ENCODE data around the gene ACOT4. TPM values are rescaled to one million over a fixed set of nuclear protein-coding genes. Genes with fewer than 3 reads are reported as not detected.

Gene ACOT4
- total RNA-seq, 1 experiment from 2014 or later, result 1.1 TPM

DNA sequence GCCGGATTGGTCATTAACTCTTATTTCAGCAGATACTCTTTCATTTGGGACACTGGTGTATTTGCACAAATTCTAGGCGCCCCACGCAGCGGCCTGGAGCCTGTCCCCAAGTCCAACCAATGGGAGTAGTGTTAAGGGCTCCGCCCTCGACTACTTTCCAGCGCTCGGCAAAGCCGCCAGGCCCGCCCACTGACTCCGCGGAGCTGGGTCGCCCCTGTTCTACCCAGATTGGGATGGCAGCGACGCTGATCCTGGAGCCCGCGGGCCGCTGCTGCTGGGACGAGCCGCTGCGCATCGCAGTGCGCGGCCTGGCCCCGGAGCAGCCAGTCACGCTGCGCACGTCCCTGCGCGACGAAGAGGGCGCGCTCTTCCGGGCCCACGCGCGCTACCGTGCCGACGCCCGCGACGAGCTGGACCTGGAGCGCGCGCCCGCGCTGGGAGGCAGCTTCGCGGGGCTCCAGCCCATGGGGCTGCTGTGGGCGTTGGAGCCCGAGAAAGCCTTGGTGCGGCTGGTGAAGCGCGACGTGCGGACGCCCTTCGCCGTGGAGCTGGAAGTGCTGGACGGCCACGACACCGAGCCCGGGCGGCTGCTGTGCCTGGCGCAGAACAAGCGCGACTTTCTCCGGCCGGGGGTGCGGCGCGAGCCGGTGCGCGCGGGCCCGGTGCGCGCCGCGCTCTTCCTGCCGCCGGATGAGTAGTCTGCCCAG, 20.8 kb downstream of the ACOT4 start, which contains the start of gene ACOT6:
Gene ACOT6, plus strand, starts transcription at position 179 of the 707 bp plus-strand sequence. Its CDS starts 55 bp downstream, at position 234.
- CTCF ChIA-PET, result interaction anchor here (0.9 to 1.1 kb wide), 3 partner anchors 10 to 104 kb away, joined by 3 to 4 read pairs (median 3); no protein-coding TSS in a partner anchor
- H3K9me3 Mint-ChIP-seq (ENCODE audit: low read depth, unreplicated experiment), result no peaks in the 10 kb centered on the region
- no peaks in the 10 kb centered on the region for H3K4me1 Mint-ChIP-seq (ENCODE audit: low read depth, unreplicated experiment)
- H3K36me3 Mint-ChIP-seq (ENCODE audit: insufficient read depth, unreplicated experiment), result peaks cover 18% of the 10 kb centered on the region
- no peak within 1 kb of the TSS for H3K27ac Mint-ChIP-seq (ENCODE audit: unreplicated experiment)
- peak within 1 kb of the TSS; percentile 70 for H3K4me3 Mint-ChIP-seq (ENCODE audit: low read depth, unreplicated experiment)
- BruUV-seq (replicated peaks), result no TSS peak
- TF ChIP-seq, protein P1, sequence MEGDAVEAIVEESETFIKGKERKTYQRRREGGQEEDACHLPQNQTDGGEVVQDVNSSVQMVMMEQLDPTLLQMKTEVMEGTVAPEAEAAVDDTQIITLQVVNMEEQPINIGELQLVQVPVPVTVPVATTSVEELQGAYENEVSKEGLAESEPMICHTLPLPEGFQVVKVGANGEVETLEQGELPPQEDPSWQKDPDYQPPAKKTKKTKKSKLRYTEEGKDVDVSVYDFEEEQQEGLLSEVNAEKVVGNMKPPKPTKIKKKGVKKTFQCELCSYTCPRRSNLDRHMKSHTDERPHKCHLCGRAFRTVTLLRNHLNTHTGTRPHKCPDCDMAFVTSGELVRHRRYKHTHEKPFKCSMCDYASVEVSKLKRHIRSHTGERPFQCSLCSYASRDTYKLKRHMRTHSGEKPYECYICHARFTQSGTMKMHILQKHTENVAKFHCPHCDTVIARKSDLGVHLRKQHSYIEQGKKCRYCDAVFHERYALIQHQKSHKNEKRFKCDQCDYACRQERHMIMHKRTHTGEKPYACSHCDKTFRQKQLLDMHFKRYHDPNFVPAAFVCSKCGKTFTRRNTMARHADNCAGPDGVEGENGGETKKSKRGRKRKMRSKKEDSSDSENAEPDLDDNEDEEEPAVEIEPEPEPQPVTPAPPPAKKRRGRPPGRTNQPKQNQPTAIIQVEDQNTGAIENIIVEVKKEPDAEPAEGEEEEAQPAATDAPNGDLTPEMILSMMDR (IDR thresholded peaks at IDR 0.05; ENCODE audit: unreplicated experiment), result no peak
- H3K27me3 Mint-ChIP-seq (ENCODE audit: unreplicated experiment), result no peaks in the 10 kb centered on the region
- intact Hi-C loops (cut with micrococcal nuclease; ENCODE audit: unreplicated experiment), result no loop called here
- peak; percentile 77 for DNase-seq

DNA sequence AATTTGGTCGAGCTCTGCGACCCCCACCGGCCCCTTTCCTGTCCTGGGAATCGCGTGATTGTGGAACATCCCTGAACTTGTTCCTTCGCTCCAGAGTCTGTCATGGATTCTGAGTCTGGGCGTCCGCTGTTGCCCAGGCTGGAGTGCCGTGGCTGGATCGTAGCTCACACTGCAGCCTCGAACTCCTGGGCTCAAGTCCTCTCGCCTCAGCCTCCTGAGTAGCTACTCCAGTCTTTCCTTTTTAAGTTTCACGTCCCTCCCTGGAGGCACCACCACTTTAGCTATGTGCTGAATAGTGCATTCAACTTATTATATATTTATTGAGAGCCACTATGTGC, 21.3 kb downstream of the ACOT4 start:
- peak overlapping the region; percentile 70 for H3K4me3 Mint-ChIP-seq (ENCODE audit: low read depth, unreplicated experiment)
- TF ChIP-seq, protein P1 (IDR thresholded peaks at IDR 0.05; ENCODE audit: unreplicated experiment), result no peak
- no peaks in the 10 kb centered on the region for H3K9me3 Mint-ChIP-seq (ENCODE audit: low read depth, unreplicated experiment)
- H3K36me3 Mint-ChIP-seq (ENCODE audit: insufficient read depth, unreplicated experiment), result peaks cover 18% of the 10 kb centered on the region
- no peak for DNase-seq
- intact Hi-C loops (cut with micrococcal nuclease; ENCODE audit: unreplicated experiment), result no loop called here
- H3K27ac Mint-ChIP-seq (ENCODE audit: unreplicated experiment), result no peak overlapping the region
- no TSS peak for BruUV-seq (replicated peaks)
- no peaks in the 10 kb centered on the region for H3K27me3 Mint-ChIP-seq (ENCODE audit: unreplicated experiment)
- CTCF ChIA-PET, result interaction anchor here (0.9 to 1.1 kb wide), 2 partner anchors 11 to 20 kb away, joined by 3 to 4 read pairs; no protein-coding TSS in a partner anchor
- no peaks in the 10 kb centered on the region for H3K4me1 Mint-ChIP-seq (ENCODE audit: low read depth, unreplicated experiment)

DNA sequence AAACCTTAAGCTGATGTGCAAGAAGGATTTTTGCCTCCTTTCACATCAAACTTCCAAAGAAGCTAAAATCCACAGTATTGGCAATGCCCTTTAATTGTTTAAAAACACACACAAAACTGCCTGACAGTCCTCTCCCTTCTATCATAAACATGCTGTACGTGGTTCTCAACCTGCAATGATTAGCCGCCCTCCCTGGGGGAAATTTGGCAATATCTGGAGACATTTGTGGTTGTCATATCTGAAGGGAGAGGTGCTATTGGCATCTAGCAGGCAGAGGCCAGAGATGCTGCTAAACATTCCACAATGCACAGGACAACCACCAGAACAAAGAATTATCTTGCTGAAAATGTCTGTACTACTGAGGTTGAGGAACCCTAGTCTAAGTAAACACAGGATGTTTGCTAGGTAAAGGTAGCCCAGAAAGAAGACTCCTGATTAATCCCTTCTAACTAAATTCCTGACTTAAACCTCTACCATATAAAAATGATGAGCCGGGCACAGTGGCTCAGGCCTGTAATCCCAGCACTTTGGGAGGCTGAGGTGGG, 21.8 kb downstream of the ACOT4 start:
- no TSS peak for BruUV-seq (replicated peaks)
- intact Hi-C loops (cut with micrococcal nuclease; ENCODE audit: unreplicated experiment), result no loop called here
- DNase-seq, result no peak
- Mint-ChIP-seq H3K27me3 (ENCODE audit: unreplicated experiment) (no peaks in the 10 kb centered on the region), H3K27ac (ENCODE audit: unreplicated experiment) (no peak overlapping the region), H3K4me1 (ENCODE audit: low read depth, unreplicated experiment) (no peaks in the 10 kb centered on the region), H3K9me3 (ENCODE audit: low read depth, unreplicated experiment) (no peaks in the 10 kb centered on the region), H3K36me3 (ENCODE audit: insufficient read depth, unreplicated experiment) (peaks cover 18% of the 10 kb centered on the region), H3K4me3 (ENCODE audit: low read depth, unreplicated experiment) (peak overlapping the region; percentile 70)
- CTCF ChIA-PET, result interaction anchor here (0.5 to 1.1 kb wide), 3 partner anchors 11 to 477 kb away, joined by 3 to 5 read pairs (median 4); partner anchors contain the start of gene PSEN1
- TF ChIP-seq, protein P1 (IDR thresholded peaks at IDR 0.05; ENCODE audit: unreplicated experiment), result no peak

DNA sequence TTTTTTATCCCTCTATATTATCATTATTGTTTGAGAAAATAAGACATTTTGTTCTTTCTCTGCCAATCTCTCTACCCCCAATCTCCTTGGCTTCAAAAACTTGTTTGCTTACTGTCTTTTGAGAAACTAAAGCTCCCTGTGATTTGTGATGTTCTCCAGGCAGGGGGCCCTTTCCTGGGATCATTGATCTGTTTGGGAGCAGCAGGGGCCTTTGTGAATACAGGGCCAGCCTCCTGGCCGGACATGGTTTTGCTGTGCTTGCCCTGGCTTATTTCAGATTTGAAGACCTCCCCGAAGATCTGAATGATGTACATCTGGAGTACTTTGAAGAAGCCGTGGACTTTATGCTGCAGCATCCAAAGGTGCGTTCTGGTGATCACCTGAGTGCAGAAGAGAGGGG, 25.2 kb downstream of the ACOT4 start:
- Mint-ChIP-seq H3K4me3 (ENCODE audit: low read depth, unreplicated experiment) (no peak overlapping the region), H3K4me1 (ENCODE audit: low read depth, unreplicated experiment) (no peaks in the 10 kb centered on the region), H3K27ac (ENCODE audit: unreplicated experiment) (no peak overlapping the region), H3K9me3 (ENCODE audit: low read depth, unreplicated experiment) (no peaks in the 10 kb centered on the region), H3K27me3 (ENCODE audit: unreplicated experiment) (no peaks in the 10 kb centered on the region), H3K36me3 (ENCODE audit: insufficient read depth, unreplicated experiment) (peaks cover 18% of the 10 kb centered on the region)
- DNase-seq, result no peak
- intact Hi-C loops (cut with micrococcal nuclease; ENCODE audit: unreplicated experiment), result no loop called here
- BruUV-seq (replicated peaks), result no TSS peak
- TF ChIP-seq, protein P1 (IDR thresholded peaks at IDR 0.05; ENCODE audit: unreplicated experiment), result no peak
- CTCF ChIA-PET, result no interaction called here

Measured in Calu3 (cell line).